T-helper 17 cell (primary cell): ENCODE data around the gene KAZN. TPM values are rescaled to one million over a fixed set of nuclear protein-coding genes. Genes with fewer than 3 reads are reported as not detected.

Source experiments
- ATAC-seq: fragments of 150-1000 bp; cut with Tn5 transposase; 2 replicates; pipeline ENCODE4 v1.10.0; 2021; ENCODE audit warnings: mild to moderate bottlenecking, moderate library complexity
- DNase-seq, 3 donors: peaks; one replicate each; pipeline versions ENCODE4 v3.0.0 to v3.0.0-alpha.2; 2020 to 2021
- H3K9me3 ChIP-seq: one replicate; pipeline ENCODE4 v1.7.0; 2013; ENCODE audit warnings: low read length, mild to moderate bottlenecking; ENCODE audit not compliant: control insufficient read depth, poor library complexity, severe bottlenecking
- H3K27ac Mint-ChIP-seq: one replicate; pipeline ENCODE4 v1.8.0; 2022; ENCODE audit warnings: mild to moderate bottlenecking, moderate library complexity, mixed read lengths
- H3K27me3 Mint-ChIP-seq: one replicate; pipeline ENCODE4 v1.8.0; 2022; ENCODE audit warnings: mixed read lengths
- H3K36me3 Mint-ChIP-seq: one replicate; pipeline ENCODE4 v1.8.0; 2022; ENCODE audit warnings: low read depth, mixed read lengths
- H3K4me1 Mint-ChIP-seq: one replicate; pipeline ENCODE4 v1.8.0; 2022; ENCODE audit warnings: mild to moderate bottlenecking, mixed read lengths
- H3K4me3 Mint-ChIP-seq: one replicate; pipeline ENCODE4 v1.8.0; 2022; ENCODE audit warnings: mild to moderate bottlenecking, moderate library complexity, mixed read lengths
- total RNA-seq, 4 donors: library from RNA in 2 of 4; stranded (reverse) in 2 of 4; gene quantifications; one replicate each; pipeline ENCODE4 v1.2.3 and lab custom pipeline; 2022 to 2026

The KAZN gene
- total RNA-seq, 2 donors from 2014 or later, result 0.10 to 0.62 TPM

GRCh38 chr1:14977338-14977931 is 378.9 kb downstream of the KAZN start:
- peaks cover 2% of the 10 kb centered on the region for H3K36me3 Mint-ChIP-seq
- no peaks in the 10 kb centered on the region for H3K9me3 ChIP-seq
- ATAC-seq (no peak), DNase-seq (no peak)
- no peak overlapping the region for H3K4me3 Mint-ChIP-seq
- H3K27me3 Mint-ChIP-seq, result peaks cover 16% of the 10 kb centered on the region
- no peaks in the 10 kb centered on the region for H3K4me1 Mint-ChIP-seq
- no peak overlapping the region for H3K27ac Mint-ChIP-seq

- H3K36me3 Mint-ChIP-seq, result peaks cover 2% of the 10 kb centered on the region
- no peak overlapping the region for H3K4me3 Mint-ChIP-seq
- H3K4me1 Mint-ChIP-seq, result no peaks in the 10 kb centered on the region
- no peak overlapping the region for H3K27ac Mint-ChIP-seq
- peaks cover 22% of the 10 kb centered on the region for H3K27me3 Mint-ChIP-seq
- H3K9me3 ChIP-seq, result no peaks in the 10 kb centered on the region
- DNase-seq (no peak), ATAC-seq (no peak)
These were observed 382.2 kb downstream of the KAZN start for GRCh38 chr1:14980621-14981218.

GRCh38 chr1:14982029-14982428 is 383.5 kb downstream of the KAZN start:
- H3K36me3 Mint-ChIP-seq, result peaks cover 2% of the 10 kb centered on the region
- no peak overlapping the region for H3K27ac Mint-ChIP-seq

GRCh38 chr1:14983277-14983676 is 384.8 kb downstream of the KAZN start:
- DNase-seq (no peak), ATAC-seq (no peak)
- Mint-ChIP-seq H3K36me3 (peaks cover 2% of the 10 kb centered on the region), H3K4me3 (no peak overlapping the region), H3K4me1 (no peaks in the 10 kb centered on the region), H3K27me3 (peaks cover 26% of the 10 kb centered on the region), H3K27ac (no peak overlapping the region)
- H3K9me3 ChIP-seq, result no peaks in the 10 kb centered on the region

More at GRCh38 chr1:14982029-14982428, 383.5 kb downstream of the KAZN start:
- no peaks in the 10 kb centered on the region for H3K9me3 ChIP-seq
- Mint-ChIP-seq H3K4me3 (no peak overlapping the region), H3K4me1 (no peaks in the 10 kb centered on the region), H3K27me3 (peaks cover 22% of the 10 kb centered on the region)
- DNase-seq (no peak), ATAC-seq (no peak)

- H3K4me1 Mint-ChIP-seq, result no peaks in the 10 kb centered on the region
- no peak for DNase-seq
These were observed 387.7 kb downstream of the KAZN start for GRCh38 chr1:14986168-14986567.

GRCh38 chr1:14987829-14988603 is 389.5 kb downstream of the KAZN start:
- no peak for DNase-seq
- Mint-ChIP-seq H3K4me1 (no peaks in the 10 kb centered on the region), H3K27ac (no peak overlapping the region), H3K4me3 (no peak overlapping the region), H3K36me3 (no peaks in the 10 kb centered on the region), H3K27me3 (peaks cover 21% of the 10 kb centered on the region)
- no peak for ATAC-seq
- no peaks in the 10 kb centered on the region for H3K9me3 ChIP-seq

More at GRCh38 chr1:14986168-14986567, 387.7 kb downstream of the KAZN start:
- no peak overlapping the region for H3K27ac Mint-ChIP-seq
- no peaks in the 10 kb centered on the region for H3K9me3 ChIP-seq
- H3K4me3 Mint-ChIP-seq, result no peak overlapping the region
- no peak for ATAC-seq
- peaks cover 21% of the 10 kb centered on the region for H3K27me3 Mint-ChIP-seq
- H3K36me3 Mint-ChIP-seq, result no peaks in the 10 kb centered on the region

GRCh38 chr1:14988636-14989035 is 390.2 kb downstream of the KAZN start:
- no peaks in the 10 kb centered on the region for H3K9me3 ChIP-seq
- ATAC-seq, result no peak
- Mint-ChIP-seq H3K27me3 (peaks cover 21% of the 10 kb centered on the region), H3K27ac (no peak overlapping the region), H3K4me3 (no peak overlapping the region), H3K4me1 (no peaks in the 10 kb centered on the region), H3K36me3 (no peaks in the 10 kb centered on the region)
- no peak for DNase-seq

GRCh38 chr1:14989931-14990728 is 391.6 kb downstream of the KAZN start:
- H3K27me3 Mint-ChIP-seq, result peaks cover 13% of the 10 kb centered on the region
- no peak overlapping the region for H3K4me3 Mint-ChIP-seq
- ATAC-seq, result no peak
- DNase-seq, result no peak
- H3K9me3 ChIP-seq, result no peaks in the 10 kb centered on the region
- H3K27ac Mint-ChIP-seq, result no peak overlapping the region
- no peaks in the 10 kb centered on the region for H3K4me1 Mint-ChIP-seq
- no peaks in the 10 kb centered on the region for H3K36me3 Mint-ChIP-seq

GRCh38 chr1:14993414-14993813 is 394.9 kb downstream of the KAZN start:
- no peak overlapping the region for H3K27ac Mint-ChIP-seq
- peaks cover 3% of the 10 kb centered on the region for H3K4me1 Mint-ChIP-seq
- no peaks in the 10 kb centered on the region for H3K27me3 Mint-ChIP-seq
- no peaks in the 10 kb centered on the region for H3K9me3 ChIP-seq
- H3K4me3 Mint-ChIP-seq, result no peak overlapping the region
- no peak for ATAC-seq
- no peak for DNase-seq
- H3K36me3 Mint-ChIP-seq, result no peaks in the 10 kb centered on the region

- H3K36me3 Mint-ChIP-seq, result no peaks in the 10 kb centered on the region
- H3K9me3 ChIP-seq, result no peaks in the 10 kb centered on the region
- no peaks in the 10 kb centered on the region for H3K27me3 Mint-ChIP-seq
- ATAC-seq (no peak), DNase-seq (no peak)
- no peak overlapping the region for H3K4me3 Mint-ChIP-seq
- peaks cover 3% of the 10 kb centered on the region for H3K4me1 Mint-ChIP-seq
- H3K27ac Mint-ChIP-seq, result no peak overlapping the region
These were observed 395.7 kb downstream of the KAZN start for GRCh38 chr1:14994148-14994547.

- ATAC-seq, result no peak
- Mint-ChIP-seq H3K27me3 (peaks cover 4% of the 10 kb centered on the region), H3K27ac (no peak overlapping the region), H3K36me3 (no peaks in the 10 kb centered on the region), H3K4me3 (no peak overlapping the region), H3K4me1 (peaks cover 3% of the 10 kb centered on the region)
- H3K9me3 ChIP-seq, result no peaks in the 10 kb centered on the region
- no peak for DNase-seq
These were observed 396.5 kb downstream of the KAZN start for GRCh38 chr1:14994841-14995437.

GRCh38 chr1:14996133-14997050 is 397.9 kb downstream of the KAZN start:
- no peaks in the 10 kb centered on the region for H3K9me3 ChIP-seq
- Mint-ChIP-seq H3K27me3 (peaks cover 7% of the 10 kb centered on the region), H3K27ac (no peak overlapping the region), H3K4me3 (no peak overlapping the region), H3K36me3 (no peaks in the 10 kb centered on the region), H3K4me1 (peaks cover 3% of the 10 kb centered on the region)
- no peak for DNase-seq
- no peak for ATAC-seq
